HUES6 (cell line): ENCODE measurements around the gene FERMT3.

ENCODE experiments used
- H3K27ac ChIP-seq: 2 replicates; pipeline ENCODE4 v1.7.0; 2013; ENCODE audit warnings: low read depth, mild to moderate bottlenecking, low read length, inconsistent platforms
- H3K27me3 ChIP-seq: 2 replicates; pipeline ENCODE4 v1.6.1; 2013; ENCODE audit warnings: low read length; ENCODE audit not compliant: control insufficient read depth, insufficient read depth
- H3K36me3 ChIP-seq: 2 replicates; pipeline ENCODE4 v1.6.1; 2013; ENCODE audit warnings: low read length; ENCODE audit not compliant: control insufficient read depth, insufficient read depth
- H3K4me1 ChIP-seq: 2 replicates; pipeline ENCODE4 v1.6.1; 2013; ENCODE audit warnings: low read length; ENCODE audit not compliant: control insufficient read depth, insufficient read depth
- H3K4me3 ChIP-seq: 2 replicates; pipeline ENCODE4 v1.5.1; 2013; ENCODE audit warnings: low read depth, low read length
- H3K9ac ChIP-seq: one replicate; pipeline ENCODE4 v1.6.1; 2013; ENCODE audit warnings: mild to moderate bottlenecking, low read length
- H3K9me3 ChIP-seq: 2 replicates; pipeline ENCODE4 v1.6.1; 2013; ENCODE audit warnings: low read depth, low read length; ENCODE audit not compliant: control insufficient read depth, insufficient read depth

The FERMT3 gene

GRCh38 chr11:64259533-64260067 is 53.1 kb downstream of the FERMT3 start:
- H3K9ac ChIP-seq = no peak overlapping the region
- no peaks in the 10 kb centered on the region; the same call in 1 of the 2 replicates for H3K4me1 ChIP-seq
- peaks cover 86% of the 10 kb centered on the region for H3K36me3 ChIP-seq
- no peaks in the 10 kb centered on the region for H3K9me3 ChIP-seq
- no peak overlapping the region for H3K27ac ChIP-seq
- no peak overlapping the region for H3K4me3 ChIP-seq
- H3K27me3 ChIP-seq = no peaks in the 10 kb centered on the region

GRCh38 chr11:64260147-64260708 is 53.7 kb downstream of the FERMT3 start:
- H3K9me3 ChIP-seq = no peaks in the 10 kb centered on the region
- H3K36me3 ChIP-seq = peaks cover 81% of the 10 kb centered on the region
- H3K27me3 ChIP-seq = no peaks in the 10 kb centered on the region
- no peak overlapping the region for H3K9ac ChIP-seq
- no peak overlapping the region for H3K4me3 ChIP-seq
- H3K27ac ChIP-seq = no peak overlapping the region
- H3K4me1 ChIP-seq = no peaks in the 10 kb centered on the region; the same call in 1 of the 2 replicates

GRCh38 chr11:64261556-64262080 is 55.1 kb downstream of the FERMT3 start:
- no peak overlapping the region for H3K9ac ChIP-seq
- H3K36me3 ChIP-seq = peaks cover 81% of the 10 kb centered on the region
- no peaks in the 10 kb centered on the region; the same call in 1 of the 2 replicates for H3K4me1 ChIP-seq
- no peak overlapping the region for H3K4me3 ChIP-seq
- no peaks in the 10 kb centered on the region for H3K27me3 ChIP-seq
- H3K9me3 ChIP-seq = no peaks in the 10 kb centered on the region
- no peak overlapping the region for H3K27ac ChIP-seq

- H3K9ac ChIP-seq = no peak overlapping the region
- H3K4me3 ChIP-seq = no peak overlapping the region
- H3K27me3 ChIP-seq = no peaks in the 10 kb centered on the region
- H3K9me3 ChIP-seq = no peaks in the 10 kb centered on the region
- no peak overlapping the region for H3K27ac ChIP-seq
- no peaks in the 10 kb centered on the region; the same call in 1 of the 2 replicates for H3K4me1 ChIP-seq
- peaks cover 83% of the 10 kb centered on the region for H3K36me3 ChIP-seq
Observed at GRCh38 chr11:64262271-64263002, 55.9 kb downstream of the FERMT3 start.

GRCh38 chr11:64263021-64263946 is 56.8 kb downstream of the FERMT3 start:
- Histone ChIP-seq H3K9ac (no peak overlapping the region), H3K36me3 (peaks cover 79% of the 10 kb centered on the region), H3K9me3 (no peaks in the 10 kb centered on the region), H3K27ac (no peak overlapping the region; the same call in 1 of the 2 replicates), H3K4me1 (peaks cover 5% of the 10 kb centered on the region), H3K27me3 (no peaks in the 10 kb centered on the region), H3K4me3 (no peak overlapping the region)

- Histone ChIP-seq H3K36me3 (peaks cover 73% of the 10 kb centered on the region), H3K27me3 (no peaks in the 10 kb centered on the region), H3K9me3 (no peaks in the 10 kb centered on the region), H3K9ac (no peak overlapping the region), H3K27ac (no peak overlapping the region), H3K4me1 (peaks cover 11% of the 10 kb centered on the region), H3K4me3 (no peak overlapping the region)
Observed at GRCh38 chr11:64263947-64264317, 57.4 kb downstream of the FERMT3 start.

GRCh38 chr11:64264371-64264852 is 57.9 kb downstream of the FERMT3 start:
- no peaks in the 10 kb centered on the region for H3K27me3 ChIP-seq
- H3K36me3 ChIP-seq = peaks cover 69% of the 10 kb centered on the region

GRCh38 chr11:64265176-64266160 is 58.9 kb downstream of the FERMT3 start:
- Histone ChIP-seq H3K4me3 (no peak overlapping the region), H3K9ac (no peak overlapping the region), H3K27ac (no peak overlapping the region), H3K27me3 (no peaks in the 10 kb centered on the region), H3K4me1 (peaks cover 11% of the 10 kb centered on the region), H3K9me3 (no peaks in the 10 kb centered on the region), H3K36me3 (peaks cover 58% of the 10 kb centered on the region)

More at GRCh38 chr11:64264371-64264852, 57.9 kb downstream of the FERMT3 start:
- Histone ChIP-seq H3K4me1 (peaks cover 11% of the 10 kb centered on the region), H3K9me3 (no peaks in the 10 kb centered on the region), H3K27ac (no peak overlapping the region), H3K4me3 (no peak overlapping the region), H3K9ac (no peak overlapping the region)

GRCh38 chr11:64266339-64266738 is 59.8 kb downstream of the FERMT3 start:
- Histone ChIP-seq H3K36me3 (peaks cover 54% of the 10 kb centered on the region), H3K27me3 (no peaks in the 10 kb centered on the region), H3K9me3 (no peaks in the 10 kb centered on the region), H3K9ac (no peak overlapping the region), H3K4me3 (no peak overlapping the region), H3K27ac (no peak overlapping the region), H3K4me1 (peaks cover 11% of the 10 kb centered on the region)
